HFFc6 (cell line): ENCODE results near the gene SLC25A12. TPM values are rescaled to one million over a fixed set of nuclear protein-coding genes. Genes with fewer than 3 reads are reported as not detected.

Experiments
- DNase-seq: peaks from one replicate; pipeline ENCODE4 v3.0.0-alpha.2; 2018
- H3K27ac Mint-ChIP-seq: 2 replicates; pipeline ENCODE4 v1.8.0; 2020; ENCODE audit warnings: mild to moderate bottlenecking, mixed read lengths
- H3K27me3 Mint-ChIP-seq: 2 replicates; pipeline ENCODE4 v1.8.0; 2021; ENCODE audit warnings: mild to moderate bottlenecking, moderate library complexity, mixed read lengths; ENCODE audit not compliant: insufficient read depth
- H3K36me3 Mint-ChIP-seq: 2 replicates; pipeline ENCODE4 v1.8.0; 2021; ENCODE audit warnings: low read depth, mixed read lengths
- H3K4me1 Mint-ChIP-seq: 2 replicates; pipeline ENCODE4 v1.8.0; 2020; ENCODE audit warnings: low read depth, mixed read lengths
- H3K4me3 Mint-ChIP-seq: 2 replicates; pipeline ENCODE4 v1.8.0; 2020; ENCODE audit warnings: mild to moderate bottlenecking, moderate library complexity, mixed read lengths
- H3K9me3 Mint-ChIP-seq: 2 replicates; pipeline ENCODE4 v1.8.0; 2020; ENCODE audit warnings: mild to moderate bottlenecking, mixed read lengths
- CTCF ChIP-seq: fragments of 200-600 bp; sonication (generic); IDR thresholded peaks from 2 replicates; pipeline ENCODE4 v1.5.0; 2021; ENCODE audit warnings: antibody characterized with exemption, mild to moderate bottlenecking
- total RNA-seq, 6 experiments: library from RNA; stranded (reverse); fragmentation: NEBNext Ultra II Directional; extraction: Animal tissue kit (Norgen Biotek cat#: 25700); gene quantifications; 2 replicates in 1 of 6; 3 replicates in 5 of 6; pipeline ENCODE4 v1.2.3, GENCODE V29; 2021

The SLC25A12 gene
- total RNA-seq, 6 experiments from 2014 or later: 16.8 to 20.9 (median 19.4) TPM

DNA sequence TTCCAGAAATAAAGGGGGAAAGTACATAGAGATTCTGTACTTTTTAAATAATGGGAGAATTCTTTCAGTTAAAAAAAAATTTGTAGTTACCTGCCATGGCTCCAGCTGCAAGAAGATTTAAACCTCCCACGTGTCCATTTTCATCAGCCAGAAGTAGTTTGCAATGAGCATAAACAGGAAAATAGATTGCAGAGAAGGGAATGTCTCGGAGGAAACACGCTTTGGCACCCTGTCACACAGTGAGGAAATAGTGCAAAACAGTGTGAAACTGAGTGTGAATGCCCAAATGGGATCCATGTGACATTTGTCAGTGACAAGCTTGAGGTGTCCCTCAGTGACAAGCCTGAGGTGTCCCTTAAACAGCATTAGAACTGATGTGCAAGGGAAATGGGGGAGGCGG lies 102.7 kb downstream of the SLC25A12 start:
- peaks cover 13% of the 10 kb centered on the region; the same call in 1 of the 2 replicates for H3K36me3 Mint-ChIP-seq
- no peak overlapping the region for H3K4me3 Mint-ChIP-seq
- DNase-seq: no peak
- no peaks in the 10 kb centered on the region for H3K9me3 Mint-ChIP-seq
- no peaks in the 10 kb centered on the region for H3K4me1 Mint-ChIP-seq
- H3K27me3 Mint-ChIP-seq: no peaks in the 10 kb centered on the region
- TF ChIP-seq CTCF: no peak
- H3K27ac Mint-ChIP-seq: no peak overlapping the region

DNA sequence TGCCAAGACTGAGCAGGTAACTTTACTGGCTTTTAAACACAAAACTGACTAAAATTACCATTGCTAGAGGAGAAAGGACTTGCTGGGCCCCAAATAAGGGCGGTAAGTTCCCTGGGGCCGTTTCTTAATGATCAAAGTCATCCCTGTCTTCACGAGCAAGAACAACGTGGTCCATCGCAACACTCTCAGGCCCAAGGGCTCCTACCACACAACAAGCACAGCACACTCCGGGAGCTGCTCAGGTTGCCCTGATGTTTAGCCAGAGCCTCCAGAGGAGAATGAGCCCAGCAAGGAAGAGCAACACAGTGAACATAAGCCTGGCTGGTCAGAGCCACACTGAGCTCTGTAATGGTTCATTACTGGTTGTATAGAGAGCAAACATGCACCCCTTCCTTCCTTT lies 104.1 kb downstream of the SLC25A12 start:
- H3K27ac Mint-ChIP-seq: no peak overlapping the region
- DNase-seq: no peak
- H3K4me1 Mint-ChIP-seq: no peaks in the 10 kb centered on the region
- no peaks in the 10 kb centered on the region for H3K27me3 Mint-ChIP-seq
- TF ChIP-seq CTCF: no peak
- no peaks in the 10 kb centered on the region for H3K9me3 Mint-ChIP-seq
- peaks cover 19% of the 10 kb centered on the region for H3K36me3 Mint-ChIP-seq
- H3K4me3 Mint-ChIP-seq: no peak overlapping the region

DNA sequence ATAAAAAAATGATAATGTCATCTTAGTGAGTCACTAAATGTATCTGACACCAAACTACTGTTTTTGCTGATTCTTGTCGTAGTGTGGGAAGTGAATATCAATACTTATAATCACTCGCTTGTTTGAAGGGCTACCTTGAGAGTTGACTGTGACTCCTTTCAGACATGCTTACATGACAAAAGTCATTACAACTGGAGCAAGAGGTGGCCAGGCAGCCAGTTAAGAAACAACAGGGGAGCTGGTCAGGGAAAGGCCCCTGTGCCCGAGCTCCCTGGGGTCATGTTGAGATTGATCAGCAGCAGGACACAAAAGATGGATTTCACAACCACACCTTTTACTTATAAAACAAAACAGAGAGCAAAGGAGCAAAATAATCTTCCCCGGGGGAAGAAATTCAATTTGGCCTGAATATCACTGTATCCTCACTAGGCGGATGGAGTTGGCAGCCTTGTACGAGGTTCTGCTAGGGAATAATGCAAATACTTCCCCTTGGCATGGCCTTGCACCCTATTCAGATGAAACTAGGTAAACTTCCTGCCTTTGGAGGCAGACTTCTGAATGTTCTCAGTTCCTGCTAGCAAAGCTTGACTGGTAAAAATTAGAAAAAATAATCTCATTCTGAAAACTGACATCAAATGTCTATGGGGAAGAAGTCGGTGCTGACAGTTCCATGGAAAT lies 105.6 kb downstream of the SLC25A12 start:
- no peak overlapping the region for H3K27ac Mint-ChIP-seq
- H3K4me1 Mint-ChIP-seq: no peaks in the 10 kb centered on the region
- DNase-seq: no peak
- H3K4me3 Mint-ChIP-seq: no peak overlapping the region
- TF ChIP-seq CTCF: no peak
- peaks cover 19% of the 10 kb centered on the region for H3K36me3 Mint-ChIP-seq
- no peaks in the 10 kb centered on the region for H3K27me3 Mint-ChIP-seq
- no peaks in the 10 kb centered on the region for H3K9me3 Mint-ChIP-seq

GRCh38 chr2:171787333-171788072 lies 106.5 kb downstream of the SLC25A12 start:
- H3K9me3 Mint-ChIP-seq: no peaks in the 10 kb centered on the region
- no peaks in the 10 kb centered on the region for H3K27me3 Mint-ChIP-seq
- TF ChIP-seq CTCF: no peak
- H3K27ac Mint-ChIP-seq: no peak overlapping the region
- no peaks in the 10 kb centered on the region for H3K4me1 Mint-ChIP-seq
- H3K4me3 Mint-ChIP-seq: no peak overlapping the region
- DNase-seq: no peak
- H3K36me3 Mint-ChIP-seq: peaks cover 27% of the 10 kb centered on the region

DNA sequence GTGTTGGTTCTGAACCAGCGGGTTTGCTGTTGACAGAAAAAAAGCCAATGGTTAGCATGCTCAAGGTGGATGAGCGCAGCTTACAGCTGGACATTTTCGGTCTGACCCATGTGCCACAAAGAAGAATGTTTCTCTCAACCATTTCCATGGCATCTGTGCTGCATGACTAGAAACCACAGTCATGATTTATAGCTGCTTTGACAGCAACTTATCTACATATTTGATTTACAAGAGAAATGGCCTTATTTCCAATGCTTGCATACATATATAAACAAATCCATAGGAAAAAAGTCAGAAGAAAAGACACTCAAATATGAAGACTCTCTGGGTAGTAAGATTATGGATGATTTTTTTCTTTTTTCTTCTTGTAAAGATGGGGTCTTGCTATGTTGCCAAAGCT lies 108.6 kb downstream of the SLC25A12 start:
- H3K27me3 Mint-ChIP-seq: no peaks in the 10 kb centered on the region
- no peaks in the 10 kb centered on the region for H3K9me3 Mint-ChIP-seq
- no peaks in the 10 kb centered on the region for H3K4me1 Mint-ChIP-seq
- peaks cover 26% of the 10 kb centered on the region for H3K36me3 Mint-ChIP-seq
- DNase-seq: no peak
- no peak overlapping the region for H3K27ac Mint-ChIP-seq
- TF ChIP-seq CTCF: no peak
- no peak overlapping the region for H3K4me3 Mint-ChIP-seq
